Chondrocyte (in vitro differentiated cells): Measurements from ENCODE around the gene PNPLA6. TPM values are rescaled to one million over a fixed set of nuclear protein-coding genes. Genes with fewer than 3 reads are reported as not detected.

Source experiments
- DNase-seq: peaks from one replicate; pipeline ENCODE4 v3.0.0; 2021; ENCODE audit warnings: mixed read lengths, low spot score
- H3K27ac Mint-ChIP-seq: one replicate; pipeline ENCODE4 v1.8.0; 2021; ENCODE audit warnings: mild to moderate bottlenecking, moderate library complexity, mixed read lengths; ENCODE audit not compliant: unreplicated experiment
- H3K27me3 Mint-ChIP-seq: 2 replicates; pipeline ENCODE4 v1.8.0; 2021; ENCODE audit warnings: low read depth, mixed read lengths
- H3K36me3 Mint-ChIP-seq: 2 replicates; pipeline ENCODE4 v1.8.0; 2021; ENCODE audit warnings: low read depth, mixed read lengths
- H3K4me1 Mint-ChIP-seq: 2 replicates; pipeline ENCODE4 v1.8.0; 2021; ENCODE audit warnings: low read depth, mild to moderate bottlenecking, mixed read lengths
- H3K4me3 Mint-ChIP-seq: one replicate; pipeline ENCODE4 v1.8.0; 2021; ENCODE audit warnings: mild to moderate bottlenecking, moderate library complexity, mixed read lengths; ENCODE audit not compliant: unreplicated experiment
- H3K9me3 Mint-ChIP-seq: 2 replicates; pipeline ENCODE4 v1.8.0; 2021; ENCODE audit warnings: low read depth, mixed read lengths
- total RNA-seq: library from RNA; stranded (reverse); gene quantifications from 3 replicates; pipeline ENCODE4 v1.2.1, GENCODE V29; 2021
- TF ChIP-seq, protein P1 (sequence below): fragments of 200-600 bp; sonication (generic); IDR thresholded peaks from 2 replicates; pipeline ENCODE4 v1.5.0; 2021; ENCODE audit warnings: antibody characterized with exemption, mild to moderate bottlenecking, moderate library complexity

The PNPLA6 gene
- total RNA-seq, 1 donor from 2014 or later = 87.9 TPM

- H3K4me1 Mint-ChIP-seq = no peaks in the 10 kb centered on the region
Observed at GRCh38 chr19:7547159-7547558, 11.6 kb downstream of the PNPLA6 start.

GRCh38 chr19:7549429-7550148, 14.1 kb downstream of the PNPLA6 start:
- no peak for DNase-seq
- Mint-ChIP-seq H3K9me3 (no peaks in the 10 kb centered on the region), H3K36me3 (peaks cover 15% of the 10 kb centered on the region), H3K27me3 (no peaks in the 10 kb centered on the region), H3K27ac (no peak overlapping the region), H3K4me1 (no peaks in the 10 kb centered on the region), H3K4me3 (no peak overlapping the region)
- TF ChIP-seq, protein P1, sequence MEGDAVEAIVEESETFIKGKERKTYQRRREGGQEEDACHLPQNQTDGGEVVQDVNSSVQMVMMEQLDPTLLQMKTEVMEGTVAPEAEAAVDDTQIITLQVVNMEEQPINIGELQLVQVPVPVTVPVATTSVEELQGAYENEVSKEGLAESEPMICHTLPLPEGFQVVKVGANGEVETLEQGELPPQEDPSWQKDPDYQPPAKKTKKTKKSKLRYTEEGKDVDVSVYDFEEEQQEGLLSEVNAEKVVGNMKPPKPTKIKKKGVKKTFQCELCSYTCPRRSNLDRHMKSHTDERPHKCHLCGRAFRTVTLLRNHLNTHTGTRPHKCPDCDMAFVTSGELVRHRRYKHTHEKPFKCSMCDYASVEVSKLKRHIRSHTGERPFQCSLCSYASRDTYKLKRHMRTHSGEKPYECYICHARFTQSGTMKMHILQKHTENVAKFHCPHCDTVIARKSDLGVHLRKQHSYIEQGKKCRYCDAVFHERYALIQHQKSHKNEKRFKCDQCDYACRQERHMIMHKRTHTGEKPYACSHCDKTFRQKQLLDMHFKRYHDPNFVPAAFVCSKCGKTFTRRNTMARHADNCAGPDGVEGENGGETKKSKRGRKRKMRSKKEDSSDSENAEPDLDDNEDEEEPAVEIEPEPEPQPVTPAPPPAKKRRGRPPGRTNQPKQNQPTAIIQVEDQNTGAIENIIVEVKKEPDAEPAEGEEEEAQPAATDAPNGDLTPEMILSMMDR = no peak

More at GRCh38 chr19:7547159-7547558, 11.6 kb downstream of the PNPLA6 start:
- no peaks in the 10 kb centered on the region for H3K9me3 Mint-ChIP-seq
- H3K4me3 Mint-ChIP-seq = no peak overlapping the region
- H3K36me3 Mint-ChIP-seq = peaks cover 15% of the 10 kb centered on the region
- no peak for DNase-seq
- no peak overlapping the region for H3K27ac Mint-ChIP-seq
- H3K27me3 Mint-ChIP-seq = no peaks in the 10 kb centered on the region
- TF ChIP-seq, protein P1 = no peak

DNA sequence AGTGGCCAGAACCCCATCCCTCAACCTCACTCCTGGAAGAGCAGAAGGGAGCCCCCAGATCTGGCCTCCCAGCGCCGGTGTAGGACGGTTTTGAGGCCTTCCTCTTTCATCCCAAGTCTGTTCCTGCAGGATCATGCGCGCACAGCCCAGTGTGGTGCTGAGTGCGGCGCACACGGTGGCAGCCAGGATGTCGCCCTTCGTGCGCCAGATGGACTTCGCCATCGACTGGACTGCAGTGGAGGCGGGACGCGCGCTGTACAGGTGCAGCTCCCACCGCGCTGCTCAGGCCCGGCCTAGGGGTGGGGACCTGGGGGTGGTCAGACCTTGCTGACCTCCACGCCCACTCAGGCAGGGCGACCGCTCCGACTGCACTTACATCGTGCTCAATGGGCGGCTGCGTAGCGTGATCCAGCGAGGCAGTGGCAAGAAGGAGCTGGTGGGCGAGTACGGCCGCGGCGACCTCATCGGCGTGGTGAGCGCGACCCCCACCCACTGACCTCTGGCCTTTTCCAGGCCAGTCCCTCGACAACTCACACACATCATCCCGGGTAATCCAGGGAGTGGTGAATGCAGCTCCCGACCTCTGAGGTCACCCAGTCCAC, 14.8 kb downstream of the PNPLA6 start:
- H3K36me3 Mint-ChIP-seq = peaks cover 15% of the 10 kb centered on the region
- TF ChIP-seq, protein P1 = no peak
- no peak overlapping the region for H3K4me3 Mint-ChIP-seq
- H3K4me1 Mint-ChIP-seq = no peaks in the 10 kb centered on the region
- H3K9me3 Mint-ChIP-seq = no peaks in the 10 kb centered on the region
- H3K27me3 Mint-ChIP-seq = no peaks in the 10 kb centered on the region
- DNase-seq = no peak
- H3K27ac Mint-ChIP-seq = no peak overlapping the region

DNA sequence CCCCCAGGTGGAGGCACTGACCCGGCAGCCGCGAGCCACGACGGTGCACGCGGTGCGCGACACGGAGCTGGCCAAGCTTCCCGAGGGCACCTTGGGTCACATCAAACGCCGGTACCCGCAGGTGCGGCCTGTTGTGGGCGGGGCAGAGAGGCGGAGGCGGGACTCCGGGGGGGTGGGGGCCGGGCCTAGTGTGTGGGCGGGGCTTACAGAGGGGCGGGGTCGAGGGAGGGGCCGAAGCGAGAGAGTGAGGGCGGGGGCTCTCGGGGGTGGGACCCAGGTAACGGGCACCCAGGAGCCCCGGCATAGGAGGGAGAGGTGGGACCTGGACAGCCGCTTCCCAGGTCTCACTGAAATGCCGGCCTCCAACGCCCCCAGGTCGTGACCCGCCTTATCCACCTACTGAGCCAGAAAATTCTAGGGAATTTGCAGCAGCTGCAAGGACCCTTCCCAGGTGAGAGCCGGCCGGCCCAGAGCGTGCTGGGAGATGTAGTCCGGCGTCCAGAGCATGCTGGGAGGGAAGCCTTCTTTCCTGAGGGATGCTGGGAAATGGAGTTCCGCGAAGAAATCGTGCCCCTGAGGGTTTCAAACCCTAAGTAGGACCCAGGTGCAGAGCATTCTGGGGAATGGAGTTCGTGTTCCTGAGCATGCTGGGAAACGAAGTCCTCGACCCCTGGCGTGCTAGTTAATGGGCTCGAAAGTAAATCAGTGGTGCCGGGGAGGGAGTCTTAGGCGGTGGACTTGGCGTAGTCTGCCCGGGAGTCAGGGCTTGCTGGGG, 15.7 kb downstream of the PNPLA6 start:
- Mint-ChIP-seq H3K4me1 (no peaks in the 10 kb centered on the region), H3K27ac (peak overlapping the region; percentile 49), H3K36me3 (peaks cover 14% of the 10 kb centered on the region), H3K9me3 (no peaks in the 10 kb centered on the region), H3K27me3 (no peaks in the 10 kb centered on the region), H3K4me3 (peak overlapping the region; percentile 34)
- no peak for DNase-seq
- TF ChIP-seq, protein P1 = no peak

DNA sequence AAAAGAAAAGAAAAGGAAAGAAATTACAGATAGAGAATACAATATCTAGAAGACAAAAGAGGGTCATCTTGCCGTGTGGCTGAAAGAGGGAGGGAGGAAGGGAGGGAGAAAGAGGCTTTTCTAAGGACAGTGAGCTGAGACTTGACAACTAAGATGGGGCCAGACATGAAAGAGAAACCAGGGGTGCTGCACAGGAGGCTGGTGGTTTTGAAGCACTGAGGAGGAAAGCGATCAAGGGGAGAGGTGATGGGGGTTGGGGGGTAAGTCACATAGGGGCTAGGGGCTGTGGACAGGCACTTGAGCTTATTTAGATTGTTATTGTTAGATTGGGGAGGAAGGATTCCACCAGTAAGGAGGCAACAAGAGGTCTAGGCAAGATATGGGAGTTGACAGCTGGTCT, 17.3 kb downstream of the PNPLA6 start:
- TF ChIP-seq, protein P1 = no peak
- no peak for DNase-seq
- Mint-ChIP-seq H3K27ac (no peak overlapping the region), H3K4me1 (no peaks in the 10 kb centered on the region), H3K27me3 (no peaks in the 10 kb centered on the region), H3K4me3 (no peak overlapping the region), H3K9me3 (no peaks in the 10 kb centered on the region), H3K36me3 (peaks cover 21% of the 10 kb centered on the region)
